AG04450 (cell line): ENCODE measurements around the gene MLH3. TPM values are rescaled to one million over a fixed set of nuclear protein-coding genes. Genes with fewer than 3 reads are reported as not detected.
A peak's percentile ranks its signal among the peaks of the same experiment; 100 is the strongest.

ENCODE experiments used
- CTCF ChIA-PET: fragments of 300-600, 350-600 bp; formaldehyde crosslinking; extraction: SDS; loops from one replicate; lab custom pipeline; 2022; ENCODE audit warnings: antibody characterized with exemption, inconsistent platforms; lab: Charles Lee
- POLR2A ChIA-PET: fragments of 350-600 bp; formaldehyde crosslinking; extraction: SDS; loops from one replicate; lab custom pipeline; 2021; ENCODE audit warnings: antibody characterized with exemption, inconsistent platforms; lab: Yijun Ruan, JAX
- DNase-seq: peaks from one replicate; pipeline ENCODE4 v3.0.0-alpha.2; 2011; ENCODE audit warnings: low read depth, low spot score
- H3K27ac ChIP-seq: one replicate; pipeline ENCODE4 v1.5.1; 2012; ENCODE audit warnings: low read depth, low read length, control low read depth
- H3K27me3 ChIP-seq: one replicate; pipeline ENCODE4 v1.6.0; 2012; ENCODE audit warnings: low read length; ENCODE audit not compliant: control insufficient read depth, insufficient read depth
- H3K4me3 ChIP-seq: 2 replicates; pipeline ENCODE4 v1.5.1; 2011; ENCODE audit warnings: mild to moderate bottlenecking, low read depth, low read length, control low read depth
- H3K9me3 ChIP-seq: 2 replicates; pipeline ENCODE4 v1.5.1; 2012; ENCODE audit warnings: low read length; ENCODE audit not compliant: control insufficient read depth, insufficient read depth
- polyA plus RNA-seq: library from polyadenylated mRNA; depleted of rRNA; stranded (reverse); fragments of >200 nt; gene quantifications from 2 replicates; pipeline ENCODE4 v1.2.3, GENCODE V29; 2011
- TF ChIP-seq, protein P1 (sequence below): IDR thresholded peaks from 2 replicates; pipeline ENCODE4 v1.5.1; 2011; ENCODE audit warnings: low read depth, low read length, control low read depth, inconsistent platforms

MLH3 gene
- polyA plus RNA-seq, 1 experiment: 16.2 TPM

DNA sequence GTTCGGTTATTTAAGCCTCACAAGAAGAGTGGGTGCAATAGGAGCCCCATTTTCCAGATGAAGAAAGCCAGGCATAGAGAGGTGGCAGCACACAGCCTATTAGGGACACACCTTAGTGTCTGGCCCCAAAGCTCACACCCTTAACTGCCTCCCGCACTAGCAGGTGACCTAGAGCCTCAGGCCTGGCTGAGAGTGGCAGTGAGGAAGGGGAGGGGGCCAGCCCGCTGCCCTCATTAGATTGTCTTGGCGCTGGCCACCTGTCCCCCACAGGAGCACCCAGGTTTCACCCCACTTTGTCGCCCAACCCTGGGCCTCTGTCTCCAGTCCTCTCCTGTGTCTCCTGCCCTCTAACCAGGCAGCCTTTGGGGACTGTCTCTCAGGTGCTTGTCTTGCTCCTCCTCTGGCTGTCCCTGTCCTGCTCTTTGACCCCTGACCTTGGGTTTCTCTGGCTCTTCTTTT is 77.3 kb downstream of the MLH3 start:
- POLR2A ChIA-PET: interaction anchor here (0.6 kb wide), 1 partner anchor 63 kb away, joined by 3 read pairs; no protein-coding TSS in a partner anchor
- DNase-seq: no peak
- H3K4me3 ChIP-seq: no peak overlapping the region
- CTCF ChIA-PET: no interaction called here
- no peaks in the 10 kb centered on the region for H3K9me3 ChIP-seq
- TF ChIP-seq, protein P1, sequence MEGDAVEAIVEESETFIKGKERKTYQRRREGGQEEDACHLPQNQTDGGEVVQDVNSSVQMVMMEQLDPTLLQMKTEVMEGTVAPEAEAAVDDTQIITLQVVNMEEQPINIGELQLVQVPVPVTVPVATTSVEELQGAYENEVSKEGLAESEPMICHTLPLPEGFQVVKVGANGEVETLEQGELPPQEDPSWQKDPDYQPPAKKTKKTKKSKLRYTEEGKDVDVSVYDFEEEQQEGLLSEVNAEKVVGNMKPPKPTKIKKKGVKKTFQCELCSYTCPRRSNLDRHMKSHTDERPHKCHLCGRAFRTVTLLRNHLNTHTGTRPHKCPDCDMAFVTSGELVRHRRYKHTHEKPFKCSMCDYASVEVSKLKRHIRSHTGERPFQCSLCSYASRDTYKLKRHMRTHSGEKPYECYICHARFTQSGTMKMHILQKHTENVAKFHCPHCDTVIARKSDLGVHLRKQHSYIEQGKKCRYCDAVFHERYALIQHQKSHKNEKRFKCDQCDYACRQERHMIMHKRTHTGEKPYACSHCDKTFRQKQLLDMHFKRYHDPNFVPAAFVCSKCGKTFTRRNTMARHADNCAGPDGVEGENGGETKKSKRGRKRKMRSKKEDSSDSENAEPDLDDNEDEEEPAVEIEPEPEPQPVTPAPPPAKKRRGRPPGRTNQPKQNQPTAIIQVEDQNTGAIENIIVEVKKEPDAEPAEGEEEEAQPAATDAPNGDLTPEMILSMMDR: no peak
- H3K27me3 ChIP-seq: peaks cover 7% of the 10 kb centered on the region
- H3K27ac ChIP-seq: no peak overlapping the region

DNA sequence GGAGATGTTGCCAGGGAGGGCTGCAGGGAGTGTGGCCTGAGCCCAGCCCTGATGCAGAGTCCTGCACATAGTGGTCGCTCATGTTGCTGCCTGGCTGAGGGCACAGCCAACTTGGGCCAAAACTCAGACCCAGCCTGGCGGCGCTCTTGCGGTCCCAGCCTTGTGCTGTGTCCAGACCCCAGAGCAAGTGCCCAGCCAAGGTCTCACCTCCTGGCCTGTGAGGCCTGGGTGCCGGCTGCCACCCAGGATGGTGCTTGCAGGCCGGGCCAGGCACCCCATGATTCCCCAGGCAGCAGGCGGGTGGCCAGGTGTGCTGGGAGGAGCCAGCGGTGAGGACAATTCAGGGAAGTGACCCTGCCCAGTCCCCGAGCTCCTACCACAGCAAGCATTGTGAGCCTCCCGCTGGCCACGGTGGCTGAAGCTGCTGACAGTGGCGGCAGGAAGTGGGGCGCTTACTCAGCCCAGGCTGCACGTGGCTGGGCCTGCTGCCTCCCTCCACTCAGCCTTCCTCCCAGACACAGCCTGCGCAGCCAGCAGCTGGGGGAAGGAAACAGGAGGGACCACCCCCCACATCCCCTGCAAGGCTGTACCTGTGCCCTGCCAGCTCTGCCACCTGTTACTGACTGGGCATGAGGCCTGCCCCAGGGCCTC is 78.1 kb downstream of the MLH3 start:
- TF ChIP-seq, protein P1: no peak
- H3K27ac ChIP-seq: no peak overlapping the region
- POLR2A ChIA-PET: no interaction called here
- H3K9me3 ChIP-seq: no peaks in the 10 kb centered on the region
- no peak for DNase-seq
- CTCF ChIA-PET: no interaction called here
- H3K4me3 ChIP-seq: no peak overlapping the region
- H3K27me3 ChIP-seq: peaks cover 10% of the 10 kb centered on the region

DNA sequence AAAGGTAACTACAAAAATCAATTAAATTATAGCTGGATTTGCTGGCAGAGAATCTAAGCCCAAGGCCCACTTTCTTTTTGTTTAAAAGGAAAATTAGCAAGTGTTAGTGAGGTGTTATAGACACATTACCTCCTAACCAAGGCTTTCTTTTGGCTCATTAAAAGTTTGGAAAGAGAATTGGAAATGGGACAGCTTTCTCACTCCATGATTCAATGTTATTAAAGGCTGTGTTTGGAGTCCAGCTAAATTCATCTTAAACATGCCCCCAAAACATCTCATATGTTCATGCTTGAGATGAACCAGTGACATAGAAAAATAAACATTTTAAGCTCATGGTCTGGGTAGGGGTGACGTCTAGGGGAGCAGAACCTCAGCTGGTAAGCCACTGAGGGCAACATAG is 82.5 kb downstream of the MLH3 start:
- Histone ChIP-seq H3K9me3 (no peaks in the 10 kb centered on the region), H3K4me3 (no peak overlapping the region), H3K27me3 (peaks cover 7% of the 10 kb centered on the region), H3K27ac (no peak overlapping the region)
- TF ChIP-seq, protein P1: no peak
- ChIA-PET CTCF (interaction anchor here (1.0 to 1.3 kb wide), 2 partner anchors 22 to 120 kb away, joined by 3 read pairs; no protein-coding TSS in a partner anchor), POLR2A (no interaction called here)
- no peak for DNase-seq

DNA sequence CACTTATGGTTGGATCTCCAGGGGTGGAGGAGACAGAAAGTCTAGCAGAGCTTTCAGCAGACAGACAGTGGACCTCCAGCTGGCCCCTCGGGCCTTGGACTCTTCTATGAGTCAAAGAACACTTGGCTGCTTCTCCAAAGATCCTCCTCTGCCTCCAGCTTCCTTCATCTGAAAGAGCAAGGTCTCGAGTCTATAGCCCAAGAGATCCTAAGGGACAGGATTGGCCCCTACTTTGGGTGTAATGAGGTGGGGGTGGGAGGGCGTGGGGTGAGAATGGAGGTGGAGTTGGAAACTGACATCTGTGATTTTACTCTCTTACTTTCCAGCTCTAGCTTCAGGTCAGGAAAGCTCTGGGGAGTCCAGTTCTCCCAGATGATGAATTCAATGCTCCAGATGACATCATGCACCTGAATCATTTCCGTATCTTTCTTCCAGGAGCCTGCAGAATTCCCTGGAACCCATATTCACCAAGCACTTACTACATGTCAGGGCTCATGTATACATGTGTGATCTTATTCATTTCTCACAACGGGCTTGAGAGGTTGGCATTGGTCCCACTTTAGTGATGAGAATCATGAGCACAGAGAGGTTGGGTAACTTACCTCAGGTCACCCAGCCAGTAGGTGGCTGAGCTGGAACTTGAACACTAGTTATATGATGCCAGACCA is 85.6 kb downstream of the MLH3 start:
- H3K27me3 ChIP-seq: peaks cover 15% of the 10 kb centered on the region
- no peaks in the 10 kb centered on the region for H3K9me3 ChIP-seq
- no peak overlapping the region for H3K4me3 ChIP-seq
- no peak for DNase-seq
- POLR2A ChIA-PET: interaction anchor here (0.6 to 0.7 kb wide), 2 partner anchors 53 to 97 kb away, joined by 4 to 5 read pairs; no protein-coding TSS in a partner anchor
- H3K27ac ChIP-seq: peak overlapping the region; percentile 11
- TF ChIP-seq, protein P1: no peak
- CTCF ChIA-PET: interaction anchor here (0.9 to 1.7 kb wide), 2 partner anchors 10 to 105 kb away, joined by 3 to 4 read pairs; partner anchors contain the start of gene PGF
